Gastroesophageal sphincter (tissue), 4 donors: ENCODE measurements around the gene SLC17A9. TPM values are rescaled to one million over a fixed set of nuclear protein-coding genes. Genes with fewer than 3 reads are reported as not detected.

Source experiments
- ATAC-seq: fragments of 150-250 bp; one replicate; pipeline ENCODE4 v1.9.1; 2016; ENCODE audit warnings: mild to moderate bottlenecking, moderate library complexity
- H3K27ac ChIP-seq, 4 donors: fragments of 200-600 bp; sonication (generic) in 3 of 4; 1 replicate in 3 of 4; 2 replicates in 1 of 4; pipeline ENCODE4 v1.5.1; 2016 to 2019
- H3K27me3 ChIP-seq: fragments of 200-600 bp; sonication (generic); one replicate; pipeline ENCODE4 v1.5.1; 2019
- H3K36me3 ChIP-seq, 2 donors: fragments of 200-600 bp; sonication (generic); one replicate each; pipeline ENCODE4 v1.5.1; 2019; ENCODE audit warnings: control low read depth in 1 of 2
- H3K4me1 ChIP-seq, 3 donors: fragments of 200-600 bp; sonication (generic); 1 replicate in 2 of 3; 2 replicates in 1 of 3; pipeline ENCODE4 v1.5.1; 2016 to 2019; ENCODE audit warnings: control low read depth in 2 of 3
- H3K4me3 ChIP-seq, 2 donors: fragments of 200-600 bp; sonication (generic); one replicate each; pipeline ENCODE4 v1.5.1; 2019; ENCODE audit warnings: mild to moderate bottlenecking in 1 of 2, moderate library complexity in 1 of 2
- H3K9me3 ChIP-seq, 3 donors: fragments of 200-600 bp; sonication (generic); one replicate each; pipeline ENCODE4 v1.5.1; 2017 to 2019; ENCODE audit warnings: control low read depth in 2 of 3
- CTCF ChIP-seq, 4 experiments: fragments of 200-600 bp in 2 of 4; fragments of 450-650 bp in 2 of 4; sonication (generic) in 1 of 4; IDR thresholded peaks; one replicate each; pipeline ENCODE4 v1.5.1; 2017 to 2019; ENCODE audit warnings: antibody characterized with exemption in 4 of 4, mild to moderate bottlenecking in 2 of 4, moderate library complexity in 2 of 4
- EP300 ChIP-seq: sonication (generic); formaldehyde crosslinking; IDR thresholded peaks from one replicate; pipeline ENCODE4 v1.6.1; 2017; ENCODE audit warnings: antibody characterized with exemption, mild to moderate bottlenecking
- POLR2A ChIP-seq, 2 donors: fragments of 450-650 bp; IDR thresholded peaks; one replicate each; pipeline ENCODE4 v1.6.1; 2017; ENCODE audit warnings: antibody characterized with exemption in 2 of 2, mild to moderate bottlenecking in 2 of 2, moderate library complexity in 1 of 2
- POLR2AphosphoS5 ChIP-seq: sonication (generic); formaldehyde crosslinking; IDR thresholded peaks from one replicate; pipeline ENCODE4 v1.6.1; 2017; ENCODE audit warnings: antibody characterized with exemption
- WGBS, 2 donors: methylation state at CpG; one replicate each; pipeline ENCODE4 v1.1.5; 2018; ENCODE audit warnings: low coverage in 1 of 2; 5-methylcytosine and 5-hydroxymethylcytosine counted together
- total RNA-seq, 4 donors: library from RNA; depleted of rRNA; stranded (reverse); fragments of >200 nt; gene quantifications; one replicate each; pipeline ENCODE4 v1.1.0, GENCODE V29; 2016

Gene SLC17A9
- total RNA-seq, 4 donors from 2014 or later, result 1.3 to 4.6 (median 2.8) TPM

DNA sequence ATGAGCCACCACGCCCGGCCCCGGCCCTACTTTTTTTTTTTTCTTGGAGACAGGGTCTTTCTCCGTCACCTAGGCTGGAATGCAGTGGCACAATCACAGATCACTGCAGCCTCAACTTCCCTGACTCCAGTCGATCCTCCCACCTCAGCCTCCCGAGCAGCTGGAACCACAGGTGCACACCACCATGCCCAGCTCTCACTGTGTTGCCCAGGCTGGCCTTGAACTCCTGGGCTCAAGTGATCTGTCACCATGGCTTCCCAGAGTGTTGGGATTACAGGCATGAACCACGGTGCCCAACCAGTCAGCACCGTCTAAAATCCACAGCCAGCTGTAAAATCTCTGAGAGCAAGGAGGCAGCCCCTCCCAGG lies 17.4 kb downstream of the SLC17A9 start:
- H3K4me3 ChIP-seq, result no peak overlapping the region
- no peak overlapping the region for H3K27ac ChIP-seq
- H3K4me1 ChIP-seq, result peaks cover 0 to 15% (median 5%) of the 10 kb centered on the region in 3 donors
- H3K27me3 ChIP-seq, result peaks cover 64% of the 10 kb centered on the region
- TF ChIP-seq CTCF (IDR thresholded peaks at IDR 0.05) (no peak), EP300 (no peak), POLR2A (IDR thresholded peaks at IDR 0.05) (no peak)
- 80 to 93% methylated on average over 1 to 6 of the region's 8 CpGs for WGBS, 2 donors
- H3K36me3 ChIP-seq, result peaks cover 0 to 7% of the 10 kb centered on the region in 2 donors
- no peak for ATAC-seq
- no peaks in the 10 kb centered on the region for H3K9me3 ChIP-seq

GRCh38 chr20:62970307-62971210 lies 18.1 kb downstream of the SLC17A9 start:
- no peak overlapping the region for H3K27ac ChIP-seq
- no peaks in the 10 kb centered on the region for H3K9me3 ChIP-seq
- no peak overlapping the region for H3K4me3 ChIP-seq
- H3K4me1 ChIP-seq, result peaks cover 0 to 15% (median 5%) of the 10 kb centered on the region in 3 donors
- WGBS, 2 donors, result 0% methylated on average over 2 of the region's 33 CpGs; no CpG with 5 or more reads in 1 of the 2 donors
- H3K27me3 ChIP-seq, result peaks cover 70% of the 10 kb centered on the region
- ATAC-seq, result no peak
- H3K36me3 ChIP-seq, result peaks cover 0 to under 1% of the 10 kb centered on the region in 2 donors
- TF ChIP-seq CTCF (IDR thresholded peaks at IDR 0.05) (no peak), EP300 (no peak), POLR2A (IDR thresholded peaks at IDR 0.05) (no peak), POLR2AphosphoS5 (no peak)

DNA sequence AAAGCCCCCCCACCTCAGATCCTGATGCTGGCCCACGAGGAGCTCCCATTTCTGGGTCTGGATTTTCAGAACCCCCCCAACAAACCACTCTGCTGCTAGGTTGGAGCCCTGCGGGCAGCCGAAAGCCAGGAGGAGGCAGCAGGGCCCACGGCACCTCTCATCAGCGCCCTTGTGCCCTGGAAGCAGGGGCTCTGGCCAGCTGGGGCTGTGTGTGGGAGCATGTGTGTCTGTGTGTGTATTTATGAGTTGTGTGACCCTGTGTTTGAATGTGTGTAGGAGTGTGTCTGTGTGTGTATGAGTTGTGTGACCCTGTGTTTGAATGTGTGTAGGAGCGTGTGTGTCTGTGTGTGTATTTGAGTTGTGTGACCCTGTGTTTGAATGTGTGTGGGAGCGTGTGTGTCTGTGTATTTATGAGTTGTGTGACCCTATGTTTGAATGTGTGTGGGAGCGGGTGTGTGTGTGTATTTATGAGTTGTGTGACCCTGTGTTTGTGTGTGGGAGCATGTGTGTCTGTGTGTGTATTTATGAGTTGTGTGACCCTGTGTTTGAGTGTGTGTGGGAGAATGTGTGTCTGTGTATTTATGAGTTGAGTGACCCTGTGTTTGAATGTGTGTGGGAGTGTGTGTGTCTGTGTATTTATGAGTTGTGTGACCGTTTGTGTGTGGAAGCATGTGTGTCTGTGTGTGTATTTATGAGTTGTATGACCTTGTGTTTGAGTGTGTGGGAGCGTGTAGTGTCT lies 18.9 kb downstream of the SLC17A9 start:
- H3K27ac ChIP-seq, result no peak overlapping the region
- H3K9me3 ChIP-seq, result no peaks in the 10 kb centered on the region
- H3K36me3 ChIP-seq, result no peaks in the 10 kb centered on the region
- H3K4me3 ChIP-seq, result no peak overlapping the region
- TF ChIP-seq POLR2A (IDR thresholded peaks at IDR 0.05) (no peak), POLR2AphosphoS5 (no peak), EP300 (no peak), CTCF (IDR thresholded peaks at IDR 0.05) (no peak)
- ATAC-seq, result no peak
- H3K27me3 ChIP-seq, result peaks cover 78% of the 10 kb centered on the region
- WGBS, 2 donors, result 56 to 66% methylated on average over 2 to 4 of the region's 10 CpGs
- peaks cover 0 to 15% (median 5%) of the 10 kb centered on the region in 3 donors for H3K4me1 ChIP-seq

- TF ChIP-seq EP300, result no peak
- TF ChIP-seq POLR2AphosphoS5, result no peak
- no peak for TF ChIP-seq POLR2A (IDR thresholded peaks at IDR 0.05)
- TF ChIP-seq CTCF (IDR thresholded peaks at IDR 0.05), result peak in 3 of 4 experiments; percentile 91 to 94 (median 92)
- H3K9me3 ChIP-seq, result no peaks in the 10 kb centered on the region
- peak overlapping the region in 1 of 2 donors; percentile 40 for H3K4me3 ChIP-seq
- H3K27me3 ChIP-seq, result peaks cover 87% of the 10 kb centered on the region
- H3K27ac ChIP-seq, result no peak overlapping the region
- peaks cover 0 to 15% (median 5%) of the 10 kb centered on the region in 3 donors for H3K4me1 ChIP-seq
- no peaks in the 10 kb centered on the region for H3K36me3 ChIP-seq
- 10 to 31% methylated on average over 4 to 20 of the region's 38 CpGs for WGBS, 2 donors
- peak; percentile 91 for ATAC-seq
Observed at GRCh38 chr20:62971950-62972844, 19.7 kb downstream of the SLC17A9 start.
